LHCN-M2 (cell line): ENCODE measurements around the gene PFAS. TPM values are rescaled to one million over a fixed set of nuclear protein-coding genes. Genes with fewer than 3 reads are reported as not detected.

Experiments used
- DNase-seq: peaks from one replicate; pipeline ENCODE4 v3.0.0-alpha.2; 2012; ENCODE audit warnings: low read depth
- total RNA-seq: library from RNA; depleted of rRNA; stranded (reverse); fragments of >200 nt; gene quantifications from 2 replicates; pipeline ENCODE4 v1.2.3, GENCODE V29; 2014

PFAS gene
- total RNA-seq, 1 experiment from 2014 or later, result 34.7 TPM

DNA sequence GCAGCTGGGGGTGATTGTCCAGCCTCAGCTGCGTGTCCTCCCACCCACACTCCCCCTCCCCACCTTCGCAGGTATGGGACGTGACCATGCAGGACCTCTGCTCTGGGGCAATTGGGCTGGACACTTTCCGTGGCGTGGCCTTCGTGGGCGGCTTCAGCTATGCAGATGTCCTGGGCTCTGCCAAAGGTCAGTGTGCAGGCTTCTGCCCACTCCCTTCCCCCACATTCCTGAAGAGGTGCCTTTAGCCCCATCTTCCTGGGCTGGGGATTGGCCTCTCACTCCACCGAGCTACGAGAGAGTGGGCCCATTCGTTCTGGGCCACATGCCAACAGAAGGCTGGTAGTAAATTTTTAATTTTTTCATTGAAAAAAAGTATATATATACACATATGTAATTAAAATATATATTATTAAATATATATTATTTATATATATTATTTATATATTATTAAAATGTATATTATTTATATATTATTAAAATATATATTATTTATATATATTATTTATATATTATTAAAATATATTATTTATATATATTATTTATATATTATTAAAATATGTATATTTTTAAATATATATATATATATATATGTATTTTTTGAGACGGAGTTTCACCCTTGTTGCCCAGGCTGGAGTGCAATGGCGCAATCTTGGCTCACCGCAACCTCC, 18.5 kb downstream of the PFAS start:
- no peak for DNase-seq

DNA sequence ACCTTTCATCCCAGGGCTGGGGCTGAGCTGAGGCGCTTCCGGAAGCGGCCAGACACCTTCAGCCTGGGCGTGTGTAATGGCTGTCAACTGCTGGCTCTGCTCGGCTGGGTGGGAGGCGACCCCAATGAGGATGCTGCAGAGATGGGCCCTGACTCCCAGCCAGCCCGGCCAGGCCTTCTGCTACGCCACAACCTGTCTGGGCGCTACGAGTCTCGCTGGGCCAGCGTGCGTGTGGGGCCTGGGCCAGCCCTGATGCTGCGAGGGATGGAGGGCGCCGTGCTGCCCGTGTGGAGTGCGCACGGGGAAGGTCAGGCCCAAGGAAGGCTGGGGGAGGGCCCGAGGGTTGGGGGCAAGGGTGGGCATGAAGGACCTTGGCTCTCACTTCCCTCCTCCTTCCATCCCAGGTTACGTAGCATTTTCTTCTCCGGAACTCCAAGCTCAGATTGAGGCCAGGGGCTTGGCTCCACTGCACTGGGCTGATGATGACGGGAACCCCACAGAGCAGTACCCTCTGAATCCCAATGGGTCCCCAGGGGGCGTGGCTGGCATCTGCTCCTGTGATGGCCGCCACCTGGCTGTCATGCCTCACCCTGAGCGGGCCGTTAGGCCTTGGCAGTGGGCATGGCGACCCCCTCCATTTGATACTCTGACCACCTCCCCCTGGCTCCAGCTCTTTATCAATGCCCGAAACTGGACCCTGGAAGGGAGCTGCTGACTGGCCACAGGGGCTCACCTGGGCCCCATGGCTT, 19.6 kb downstream of the PFAS start:
- no peak for DNase-seq

DNA sequence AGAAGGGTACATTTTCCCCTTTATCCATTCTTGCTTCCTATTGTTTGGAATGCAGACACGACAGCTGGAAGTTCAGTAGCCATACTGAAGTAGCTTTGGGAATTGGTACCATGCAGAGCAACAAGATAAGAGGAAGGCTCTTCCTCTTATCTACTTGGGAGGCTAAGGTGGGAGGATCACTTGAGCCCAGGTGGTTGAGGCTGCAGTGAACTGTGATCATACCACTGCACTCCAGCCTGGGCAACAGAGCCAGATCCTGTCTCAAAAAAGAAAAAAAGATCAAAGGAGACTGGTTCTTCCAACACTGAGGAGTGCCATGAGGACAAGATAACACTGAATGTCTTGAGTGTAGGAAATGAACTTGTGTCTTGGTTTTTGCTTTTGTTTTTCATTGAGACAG, 23.3 kb downstream of the PFAS start:
- no peak for DNase-seq

DNA sequence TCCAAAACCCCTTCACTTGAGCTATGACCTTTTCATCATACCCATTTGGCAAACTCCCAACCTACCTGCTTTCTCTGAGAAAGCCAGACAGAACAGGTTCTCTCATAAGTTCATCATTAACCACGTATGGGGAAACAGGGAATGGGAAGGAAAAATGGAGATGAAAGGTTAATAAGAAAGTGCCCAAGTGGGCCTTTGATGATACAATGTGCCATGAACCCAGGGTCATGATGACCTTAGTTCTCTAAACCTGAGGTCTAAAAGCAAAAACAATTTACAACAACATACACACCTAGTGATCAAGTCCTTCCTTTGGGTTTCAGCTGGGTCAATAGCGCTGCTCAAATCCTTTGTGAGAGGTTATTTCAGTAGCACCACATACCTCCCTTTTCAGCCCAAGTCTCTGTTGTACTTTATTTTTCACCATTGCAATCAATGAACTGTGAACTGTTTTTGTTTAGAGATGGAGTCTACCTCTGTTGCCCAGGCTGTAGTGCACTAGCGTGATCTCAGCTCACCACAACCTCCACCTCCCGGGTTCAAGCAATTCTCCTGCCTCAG, 24.9 kb downstream of the PFAS start:
- DNase-seq, result no peak

DNA sequence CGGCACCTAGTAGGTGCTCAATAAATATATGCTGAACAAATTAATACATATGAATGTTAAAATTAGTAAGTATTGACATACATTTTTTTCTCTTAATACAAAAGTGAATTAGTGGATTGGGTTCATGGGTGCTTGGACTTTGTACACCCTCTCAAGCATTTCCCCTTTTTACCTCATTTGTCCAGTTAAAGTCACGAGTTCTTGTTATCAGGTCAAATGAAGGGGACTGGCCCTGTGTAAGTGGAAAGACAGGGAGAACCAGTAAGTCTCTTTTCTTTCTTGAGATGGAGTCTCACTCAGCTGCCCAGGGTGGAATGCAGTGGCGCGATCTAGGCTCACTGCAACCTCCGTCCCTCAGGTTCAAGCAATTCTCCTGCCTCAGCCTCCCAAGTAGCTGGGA, 25.7 kb downstream of the PFAS start:
- no peak for DNase-seq

DNA sequence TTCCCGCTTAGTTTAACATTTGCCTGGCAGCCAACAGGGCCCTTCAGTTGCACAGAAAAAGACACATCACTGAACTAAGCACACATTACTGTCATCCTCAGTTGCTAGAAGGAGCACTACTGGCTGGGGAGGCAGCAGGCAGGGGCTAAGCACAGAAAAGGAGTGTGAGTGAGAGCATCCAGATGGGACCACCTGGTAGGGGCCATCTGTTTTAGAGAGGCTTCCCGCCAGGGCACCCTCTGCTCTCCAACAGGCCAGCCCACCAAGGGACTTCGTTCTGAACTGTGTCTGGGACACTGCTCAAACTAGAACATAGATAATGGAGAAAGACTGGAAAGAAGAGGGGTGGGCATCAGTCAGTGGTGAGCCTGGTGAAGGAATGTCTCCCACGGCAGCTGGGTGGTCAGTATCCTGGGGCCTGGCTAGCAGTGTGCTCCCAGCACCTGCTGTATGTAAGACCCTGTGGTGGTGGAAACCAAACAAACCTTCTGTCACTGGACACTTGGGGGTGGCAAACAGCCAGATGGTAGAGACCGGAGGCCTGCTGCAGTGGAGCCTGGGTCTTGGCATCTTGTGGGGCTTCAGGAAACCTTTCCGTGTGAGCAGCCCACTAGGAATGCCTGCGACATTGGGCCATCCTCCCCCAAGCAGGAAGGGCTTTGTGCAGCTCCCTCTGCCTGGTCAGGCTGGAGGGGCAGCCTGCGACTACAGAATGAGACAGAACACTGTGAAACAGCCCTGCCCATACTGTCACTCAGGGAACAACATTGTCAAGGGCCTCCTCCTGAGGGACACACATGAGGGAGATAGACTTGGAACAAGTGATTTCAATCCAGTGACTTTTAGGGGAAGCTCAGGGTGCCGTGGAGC, 26.6 kb downstream of the PFAS start:
- DNase-seq, result no peak

DNA sequence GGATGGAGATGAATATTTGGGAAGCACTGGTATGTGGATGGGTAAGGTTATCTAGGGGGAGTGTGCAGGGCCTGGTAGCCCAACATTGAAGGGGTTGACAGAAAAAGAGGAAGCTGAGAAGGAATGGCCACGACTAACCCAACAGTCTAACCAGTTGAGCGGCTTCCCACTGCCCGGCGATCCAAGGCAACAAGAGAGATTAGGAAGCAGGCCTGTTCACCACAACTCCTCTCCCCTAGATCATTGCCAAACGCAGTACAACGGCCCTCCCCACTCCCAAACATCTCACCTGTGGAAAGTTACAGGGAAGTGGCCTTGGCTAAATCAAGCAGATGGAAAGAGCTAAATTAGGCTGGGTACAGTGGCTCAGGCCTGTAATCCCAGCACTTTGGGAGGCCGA, 28.2 kb downstream of the PFAS start:
- no peak for DNase-seq

DNA sequence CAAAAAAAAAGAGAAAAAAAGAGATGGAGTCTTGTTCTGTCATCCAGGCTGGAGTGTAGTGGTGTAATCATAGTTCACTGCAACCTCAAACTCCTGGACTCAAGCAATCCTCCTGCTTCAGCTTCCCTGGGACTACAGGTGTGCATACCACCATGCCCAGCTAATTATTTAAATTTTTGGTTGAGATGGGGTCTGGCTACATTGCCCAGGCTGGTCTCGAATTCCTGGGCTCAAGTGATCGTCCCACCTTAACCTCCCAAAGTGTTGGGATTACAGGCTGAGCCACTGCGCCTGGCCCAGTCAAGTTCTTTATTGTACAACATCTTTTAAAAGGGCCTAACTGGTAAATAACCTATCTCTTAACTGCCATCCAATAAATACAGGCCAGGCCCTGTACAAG, 33.3 kb downstream of the PFAS start:
- no peak for DNase-seq

DNA sequence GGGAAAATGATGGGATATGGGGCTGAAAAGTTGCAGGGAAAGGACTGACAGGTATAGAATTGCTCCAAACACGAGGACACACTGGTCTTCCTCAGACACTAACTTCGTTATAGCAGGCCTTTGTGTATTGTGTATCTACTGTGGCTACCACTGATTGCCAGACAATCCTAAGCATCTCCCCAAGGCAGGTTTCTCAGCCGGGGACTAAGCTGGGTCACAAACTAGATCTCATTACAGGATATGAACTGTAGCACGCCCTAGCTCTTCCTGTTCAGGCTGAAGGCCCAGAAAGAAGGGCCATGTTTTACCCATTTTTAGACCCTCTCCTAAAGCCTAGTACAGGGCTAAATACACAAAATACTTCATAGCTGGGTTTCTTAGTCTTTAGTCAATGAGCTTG, 34.3 kb downstream of the PFAS start:
- DNase-seq, result no peak

DNA sequence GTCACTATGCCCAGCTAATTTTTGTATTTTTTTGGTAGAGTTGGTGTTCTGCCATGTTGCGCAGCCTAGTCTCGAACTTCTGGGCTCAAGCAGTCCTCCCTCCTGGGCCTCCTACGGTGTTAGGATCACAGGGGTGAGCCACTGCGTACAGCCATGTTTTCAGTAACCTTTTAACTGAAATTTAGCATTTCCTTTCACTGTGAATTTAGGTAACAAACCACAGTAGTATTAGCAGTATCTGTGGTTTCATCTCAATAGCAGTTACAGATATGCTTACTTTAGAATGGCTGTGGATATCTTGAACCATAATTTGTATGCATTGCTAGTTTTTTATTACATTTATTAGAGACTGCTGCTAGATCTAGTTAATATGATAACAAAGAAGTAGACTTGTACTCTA, 35.0 kb downstream of the PFAS start:
- no peak for DNase-seq

DNA sequence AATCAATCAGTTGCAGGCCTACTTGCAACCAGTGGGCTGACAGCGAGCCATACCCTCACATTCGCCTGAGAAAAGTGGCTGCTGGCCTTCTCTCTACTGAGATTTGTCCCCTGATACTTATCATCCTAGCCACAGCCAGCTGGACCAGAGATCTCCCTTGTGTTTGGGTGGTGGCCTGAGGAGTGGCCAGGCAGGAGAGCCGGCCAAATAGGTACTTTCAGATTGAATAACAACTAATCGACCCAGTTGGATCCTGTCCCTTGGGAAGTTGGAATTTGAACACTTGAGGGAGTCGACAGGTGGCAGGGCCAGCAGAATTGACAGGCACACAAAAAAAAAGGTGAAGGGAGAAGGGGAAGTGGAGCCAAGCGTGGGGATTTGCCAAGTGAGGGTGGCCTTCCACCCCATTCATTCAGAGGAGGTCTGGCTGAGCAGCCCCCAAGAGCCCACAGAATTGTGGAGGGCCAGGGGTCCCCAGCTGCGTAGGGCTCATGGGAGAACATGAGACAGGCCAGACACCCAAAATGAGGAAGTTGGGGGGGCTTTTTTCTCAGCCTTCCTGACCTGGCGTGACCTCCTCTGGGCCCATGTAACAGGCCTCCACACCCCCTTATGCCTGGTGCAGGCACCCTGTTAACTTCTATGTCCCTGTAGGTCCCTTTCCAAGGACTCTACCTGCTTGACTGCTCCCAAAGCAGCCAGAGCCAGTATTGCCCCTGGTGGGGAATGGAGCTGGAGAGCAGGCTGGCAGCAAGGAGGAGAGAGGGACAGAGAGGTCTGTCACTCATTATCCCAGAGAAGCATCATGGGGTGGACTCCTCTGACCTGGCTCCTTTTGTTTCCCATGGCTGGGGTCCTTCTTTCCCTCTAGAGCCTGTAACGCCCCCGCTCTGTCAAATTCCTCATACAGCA, 36.4 kb downstream of the PFAS start:
- no peak for DNase-seq

DNA sequence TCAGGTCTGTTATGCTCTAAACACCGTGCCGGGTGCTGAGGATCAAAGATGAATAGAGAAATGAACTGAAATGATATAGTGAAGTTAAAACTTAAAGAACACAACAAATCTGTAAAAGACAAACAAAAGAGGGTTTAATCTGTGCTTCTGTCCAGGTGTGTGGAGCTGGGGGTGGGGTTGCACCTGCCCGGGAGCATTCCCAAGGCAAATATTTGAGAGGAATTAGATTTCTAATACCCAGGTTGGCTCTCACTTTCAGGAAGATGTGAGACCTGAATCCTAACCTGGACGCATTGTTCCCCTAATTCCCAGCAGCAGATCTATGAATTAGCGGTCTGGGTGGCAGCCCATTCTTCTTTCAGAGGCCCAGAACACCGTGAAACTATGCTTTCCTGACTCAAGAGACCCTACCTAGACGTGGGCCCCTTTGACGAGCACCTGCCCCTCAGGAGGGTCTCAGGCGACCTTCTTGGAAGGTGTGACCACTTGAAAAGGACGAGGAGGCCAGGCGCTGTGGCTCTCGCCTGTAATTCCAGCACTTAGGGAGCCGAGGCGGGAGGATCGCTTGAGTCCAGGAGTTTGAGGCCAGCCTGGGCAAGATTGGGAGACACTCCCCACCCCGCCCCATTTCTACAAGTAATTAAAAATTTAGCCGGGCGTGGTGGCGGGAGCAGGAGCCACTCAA, 38.7 kb downstream of the PFAS start:
- DNase-seq, result no peak

DNA sequence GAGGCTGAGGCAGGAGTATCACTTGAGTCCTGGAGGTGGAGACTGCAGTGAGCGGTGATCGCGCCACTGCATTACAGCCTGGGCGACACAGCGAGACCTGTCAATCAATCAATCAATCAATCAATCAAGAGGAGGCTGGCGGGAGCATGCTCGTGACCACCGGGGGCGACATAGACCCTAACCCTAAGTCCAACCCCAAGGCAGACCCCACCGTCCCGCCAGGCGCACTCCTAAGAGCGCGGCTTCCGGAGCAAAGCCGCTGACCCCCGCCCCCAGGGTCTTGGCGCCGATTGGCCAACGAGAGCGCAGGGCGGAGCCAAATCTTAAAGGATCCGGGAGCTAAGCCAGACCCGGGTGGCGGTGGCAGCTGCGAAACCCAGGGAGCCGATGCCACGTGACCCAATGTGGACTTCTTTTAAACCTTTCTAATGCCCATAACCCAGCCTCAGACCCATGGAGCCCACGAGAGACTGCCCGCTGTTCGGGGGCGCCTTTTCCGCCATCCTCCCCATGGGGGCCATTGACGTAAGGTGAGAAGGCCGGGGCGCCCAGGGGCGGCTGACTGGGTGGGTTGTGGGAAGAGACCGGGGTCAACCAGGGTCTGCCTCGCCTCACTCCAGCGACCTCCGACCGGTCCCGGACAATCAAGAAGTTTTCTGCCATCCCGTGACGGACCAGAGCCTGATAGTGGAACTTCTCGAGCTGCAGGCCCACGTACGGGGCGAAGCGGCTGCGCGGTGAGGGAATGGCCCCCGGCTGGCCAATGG, 39.4 kb downstream of the PFAS start, which contains the start of gene RANGRF:
Gene RANGRF, plus strand, starts transcription at position 335 of the 767 bp plus-strand sequence. Its CDS starts 119 bp downstream, at position 454.
- DNase-seq, result peak; percentile 81

DNA sequence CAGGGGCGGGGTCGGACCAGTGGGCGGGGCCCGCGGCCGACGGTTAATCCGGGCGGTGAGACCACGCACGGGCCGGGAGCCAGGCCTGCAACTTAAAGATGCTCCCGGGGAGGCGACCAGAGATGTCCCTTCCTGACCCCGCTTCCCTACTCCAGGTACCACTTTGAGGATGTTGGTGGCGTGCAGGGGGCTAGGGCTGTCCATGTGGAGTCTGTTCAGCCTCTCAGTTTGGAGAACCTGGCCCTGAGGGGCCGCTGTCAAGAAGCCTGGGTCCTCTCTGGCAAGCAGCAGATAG, 40.0 kb downstream of the PFAS start:
- no peak for DNase-seq

DNA sequence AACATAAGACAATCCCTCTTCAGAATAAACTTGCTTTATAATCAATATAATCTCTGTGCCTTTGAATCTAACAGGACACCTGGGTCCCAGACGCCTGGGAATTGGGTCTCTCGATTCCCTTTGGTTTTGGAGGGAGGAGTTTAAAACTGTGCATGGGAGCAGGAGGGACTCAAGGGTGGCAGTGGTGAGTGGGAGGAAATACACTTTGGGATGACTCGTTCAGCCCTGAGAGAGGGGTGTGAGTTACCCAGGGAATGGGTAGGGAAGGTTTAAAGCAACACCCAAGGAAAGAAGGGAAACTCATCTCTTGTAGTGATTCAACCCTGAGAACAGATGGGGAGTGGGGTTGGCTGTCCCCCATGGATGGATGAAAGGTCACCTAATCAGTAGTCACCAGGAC, 41.0 kb downstream of the PFAS start:
- peak; percentile 32 for DNase-seq

DNA sequence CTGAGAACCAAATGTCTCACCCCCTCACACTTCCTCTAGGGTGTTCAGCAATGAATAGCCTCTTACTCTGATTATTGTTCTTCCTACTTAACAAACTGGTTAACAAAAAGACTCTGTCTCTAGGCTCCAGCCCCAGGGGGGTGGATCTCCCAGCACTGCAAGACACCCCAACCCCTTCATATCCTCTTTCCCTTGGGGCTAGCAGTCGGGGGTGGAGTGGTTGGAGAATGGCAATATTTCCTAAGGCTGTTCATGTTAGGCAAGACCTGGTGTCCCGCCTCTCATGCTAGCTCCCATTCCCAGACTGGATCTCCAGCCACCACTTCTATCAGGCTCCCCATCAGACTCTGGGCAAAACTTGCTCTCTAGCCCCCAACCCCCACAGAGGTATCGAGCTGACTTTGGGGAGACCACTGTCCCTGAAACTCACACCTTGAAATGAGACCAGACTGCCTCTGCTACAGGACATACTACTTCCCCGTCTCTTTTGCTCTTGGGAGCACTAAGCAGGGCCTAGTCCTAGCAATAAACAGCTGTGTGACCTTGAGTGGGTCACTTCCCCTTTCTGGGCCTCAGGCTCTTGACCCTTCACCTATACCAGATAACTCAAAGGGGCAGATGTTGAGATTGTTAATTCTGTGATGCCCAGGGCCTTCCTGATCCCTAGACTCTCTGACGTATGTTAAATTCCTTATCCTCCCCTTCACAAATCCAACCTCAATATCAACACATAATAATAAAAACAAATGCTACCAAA, 43.7 kb downstream of the PFAS start:
- no peak for DNase-seq

DNA sequence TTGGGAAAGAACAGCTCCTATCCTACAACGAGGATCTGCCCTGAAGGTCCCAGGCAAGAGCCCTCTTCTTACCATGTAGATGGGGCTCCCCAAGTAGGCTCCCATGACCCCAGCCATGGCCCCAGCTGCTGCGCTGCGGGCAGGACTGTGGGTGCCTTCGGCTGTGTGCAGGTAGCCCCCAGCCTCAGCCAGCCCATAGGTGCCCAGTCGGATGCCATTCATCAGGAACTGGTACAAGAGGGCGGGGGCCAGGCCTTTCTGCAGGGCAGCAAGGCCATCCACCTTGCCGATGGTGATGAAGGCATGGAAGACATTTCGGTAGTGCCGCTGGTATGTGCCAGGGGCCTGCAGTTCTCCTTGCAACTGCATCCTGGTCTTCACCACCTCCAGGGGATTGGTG, 45.3 kb downstream of the PFAS start:
- DNase-seq, result no peak

DNA sequence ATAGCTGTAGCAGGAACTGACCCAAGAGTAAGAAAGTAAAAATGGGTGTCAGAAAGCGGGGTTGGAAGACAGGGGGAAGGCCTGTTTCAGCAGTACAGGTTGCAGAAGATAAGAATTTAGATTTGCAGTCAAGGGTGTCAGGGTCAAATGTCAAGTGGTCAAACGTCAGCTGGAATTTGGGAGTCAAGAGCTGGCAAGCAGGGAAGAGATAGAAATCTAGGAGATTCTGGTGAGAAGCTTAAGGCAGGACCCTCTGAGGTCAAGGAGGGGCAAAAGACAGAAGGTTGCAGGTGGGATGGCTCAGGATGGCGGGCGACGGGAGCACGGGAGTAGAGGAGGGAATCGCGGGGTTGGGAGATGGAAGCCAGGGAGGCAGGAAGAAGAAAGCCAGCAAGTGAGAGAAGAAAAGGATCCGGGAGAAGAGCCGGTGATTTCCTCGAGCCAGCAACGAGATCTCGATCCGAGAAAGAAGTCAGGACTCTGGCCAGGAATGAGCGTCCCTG, 45.8 kb downstream of the PFAS start:
- no peak for DNase-seq

DNA sequence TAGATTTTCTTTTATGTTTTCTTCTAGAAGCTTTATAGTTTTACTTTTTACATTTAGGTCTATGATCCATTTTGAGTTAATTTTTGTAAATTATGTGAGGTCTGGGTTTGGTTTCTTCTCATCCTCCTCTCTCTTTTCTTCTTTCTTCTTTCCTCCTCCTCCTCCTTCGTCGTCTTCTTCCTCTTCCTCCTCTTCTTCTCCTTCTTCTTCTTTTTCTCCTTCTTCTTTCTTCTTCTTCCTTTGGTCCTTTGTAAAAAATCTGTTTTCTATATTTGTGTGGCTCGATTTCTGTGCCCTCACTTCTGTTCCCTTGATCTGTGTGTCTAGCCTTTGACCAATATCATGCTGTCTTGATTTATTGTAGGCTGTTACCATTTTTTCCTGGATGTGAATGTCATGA, 51.1 kb downstream of the PFAS start:
- DNase-seq, result no peak
